Lung (tissue), 12 donors: ENCODE data around the gene S100A12. TPM values are rescaled to one million over a fixed set of nuclear protein-coding genes. Genes with fewer than 3 reads are reported as not detected.

Experiments
- ATAC-seq: fragments of 200-7000 bp; cut with Tn5 transposase; one replicate; pipeline ENCODE4 v1.9.1; 2020; ENCODE audit warnings: moderate number of reproducible peaks; ENCODE audit not compliant: insufficient read depth, low FRiP score
- DNase-seq, 3 donors: peaks; one replicate each; pipeline ENCODE4 v3.0.0-alpha.2; 2013 to 2017
- H3K27ac ChIP-seq, 2 donors: one replicate each; pipeline ENCODE4 v1.5.1; 2013; ENCODE audit warnings: mild to moderate bottlenecking in 2 of 2, moderate library complexity in 2 of 2, control low read depth in 1 of 2, inconsistent platforms in 1 of 2, low read depth in 1 of 2, low read length in 1 of 2
- H3K27me3 ChIP-seq, 3 donors: one replicate each; pipeline ENCODE4 v1.5.1; 2013; ENCODE audit warnings: low read length in 2 of 3; ENCODE audit not compliant: control insufficient read depth in 3 of 3, insufficient read depth in 3 of 3
- H3K36me3 ChIP-seq, 4 donors: one replicate each; pipeline ENCODE4 v1.5.1; 2013; ENCODE audit warnings: low read length in 4 of 4, mild to moderate bottlenecking in 1 of 4, moderate library complexity in 1 of 4; ENCODE audit not compliant: control insufficient read depth in 4 of 4, insufficient read depth in 4 of 4
- H3K4me1 ChIP-seq, 5 donors: one replicate each; pipeline ENCODE4 v1.5.1; 2013; ENCODE audit warnings: low read length in 5 of 5, mild to moderate bottlenecking in 2 of 5, moderate library complexity in 1 of 5; ENCODE audit not compliant: control insufficient read depth in 5 of 5, insufficient read depth in 5 of 5
- H3K4me3 ChIP-seq: one replicate; pipeline ENCODE4 v1.5.1; 2013; ENCODE audit warnings: mild to moderate bottlenecking, control low read depth, moderate library complexity
- H3K9ac ChIP-seq, 2 donors: one replicate each; pipeline ENCODE4 v1.5.1; 2013; ENCODE audit warnings: low read length in 2 of 2, control low read depth in 1 of 2; ENCODE audit not compliant: insufficient read depth in 1 of 2
- H3K9me3 ChIP-seq, 4 donors: one replicate each; pipeline ENCODE4 v1.5.1; 2013; ENCODE audit warnings: low read length in 3 of 4, mild to moderate bottlenecking in 1 of 4, moderate library complexity in 1 of 4; ENCODE audit not compliant: control insufficient read depth in 4 of 4, insufficient read depth in 3 of 4
- CTCF ChIP-seq: IDR thresholded peaks from 2 replicates; pipeline ENCODE4 v1.5.1; 2012; ENCODE audit warnings: mild to moderate bottlenecking; ENCODE audit errors: control extremely low read depth, extremely low read depth
- WGBS, 2 donors: extraction: QIAGEN DNeasy Blood & Tissue Kit; methylation state at CpG; one replicate each; pipeline ENCODE4 v1.1.7; 2013; 5-methylcytosine and 5-hydroxymethylcytosine counted together
- polyA plus RNA-seq, 2 donors: library from polyadenylated mRNA; stranded (reverse); fragments of 200-250 nt; gene quantifications; one replicate each; pipeline ENCODE4 v1.2.1, GENCODE V29; 2013
- total RNA-seq, 2 donors: library from RNA; depleted of rRNA in 1 of 2; stranded (reverse); fragments of >200 nt in 1 of 2; gene quantifications; one replicate each; pipeline ENCODE4 v1.2.1, GENCODE V29; 2014 to 2021
- donor health status: control.
- donor health status: control.
- donor health status: Bipolar disorder and iron deficiency.
- donor health status: healthy.
- donor health status: DM: yes; HTN: yes; CAD: no.

The S100A12 gene
- total and polyA plus RNA-seq, 4 donors, result 14.9 to 1,191 (median 37.8) TPM

GRCh38 chr1:153344718-153345025 is 30.7 kb downstream of the S100A12 start:
- Histone ChIP-seq H3K27me3 (peaks cover 0 to 10% (median 0%) of the 10 kb centered on the region in 3 donors), H3K4me3 (no peak overlapping the region), H3K4me1 (peaks cover 0 to 11% (median 0%) of the 10 kb centered on the region in 5 donors), H3K9ac (no peak overlapping the region), H3K27ac (no peak overlapping the region), H3K36me3 (no peaks in the 10 kb centered on the region), H3K9me3 (peaks cover 0 to 2% (median 0%) of the 10 kb centered on the region in 4 donors)
- TF ChIP-seq CTCF, result no peak
- 28 to 37% methylated on average over 3 of the region's 3 CpGs for WGBS, 2 donors
- ATAC-seq (no peak), DNase-seq (no peak)

GRCh38 chr1:153343811-153344717 is 31.4 kb downstream of the S100A12 start:
- DNase-seq, result no peak
- H3K4me3 ChIP-seq, result no peak overlapping the region
- no peaks in the 10 kb centered on the region for H3K9me3 ChIP-seq
- no peak overlapping the region for H3K9ac ChIP-seq
- peaks cover 0 to 11% (median 0%) of the 10 kb centered on the region in 5 donors for H3K4me1 ChIP-seq
- peaks cover 0 to 8% (median 0%) of the 10 kb centered on the region in 3 donors for H3K27me3 ChIP-seq
- no peak overlapping the region for H3K27ac ChIP-seq
- WGBS, 2 donors, result 34 to 38% methylated on average over 9 of the region's 9 CpGs
- H3K36me3 ChIP-seq, result no peaks in the 10 kb centered on the region
- no peak for ATAC-seq
- TF ChIP-seq CTCF, result no peak

- ATAC-seq, result no peak
- Histone ChIP-seq H3K4me1 (peaks cover 0 to 11% (median 0%) of the 10 kb centered on the region in 5 donors), H3K36me3 (no peaks in the 10 kb centered on the region), H3K9me3 (no peaks in the 10 kb centered on the region), H3K27me3 (peaks cover 0 to 5% (median 0%) of the 10 kb centered on the region in 3 donors), H3K4me3 (no peak overlapping the region), H3K9ac (no peak overlapping the region), H3K27ac (no peak overlapping the region)
- 30 to 38% methylated on average over 5 of the region's 5 CpGs for WGBS, 2 donors
- no peak for DNase-seq
- no peak for TF ChIP-seq CTCF
Observed at GRCh38 chr1:153343040-153343681, 32.3 kb downstream of the S100A12 start.
